ENCODE measurements around the gene MCTP2.

DNA sequence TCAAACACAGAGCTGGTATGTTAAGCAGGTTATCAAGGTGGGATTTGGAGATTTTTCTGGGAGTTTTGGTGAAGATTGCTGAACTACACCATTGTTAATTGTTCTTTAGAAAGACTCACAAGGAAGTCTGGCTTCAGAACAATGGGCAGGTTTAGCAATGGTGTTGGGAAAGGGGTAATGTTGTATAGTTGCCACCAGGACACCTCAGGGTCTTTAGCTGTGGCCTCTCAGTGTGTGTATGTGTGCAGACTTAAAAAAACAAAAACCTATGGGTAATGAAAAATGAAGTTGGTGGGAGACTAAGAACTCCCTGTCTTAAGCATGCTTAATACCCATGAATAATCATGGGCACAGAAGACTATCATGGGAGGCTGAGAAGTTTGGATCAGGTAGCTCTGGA lies 91.7 kb downstream of the MCTP2 start:
- TF ChIP-seq, protein P1, sequence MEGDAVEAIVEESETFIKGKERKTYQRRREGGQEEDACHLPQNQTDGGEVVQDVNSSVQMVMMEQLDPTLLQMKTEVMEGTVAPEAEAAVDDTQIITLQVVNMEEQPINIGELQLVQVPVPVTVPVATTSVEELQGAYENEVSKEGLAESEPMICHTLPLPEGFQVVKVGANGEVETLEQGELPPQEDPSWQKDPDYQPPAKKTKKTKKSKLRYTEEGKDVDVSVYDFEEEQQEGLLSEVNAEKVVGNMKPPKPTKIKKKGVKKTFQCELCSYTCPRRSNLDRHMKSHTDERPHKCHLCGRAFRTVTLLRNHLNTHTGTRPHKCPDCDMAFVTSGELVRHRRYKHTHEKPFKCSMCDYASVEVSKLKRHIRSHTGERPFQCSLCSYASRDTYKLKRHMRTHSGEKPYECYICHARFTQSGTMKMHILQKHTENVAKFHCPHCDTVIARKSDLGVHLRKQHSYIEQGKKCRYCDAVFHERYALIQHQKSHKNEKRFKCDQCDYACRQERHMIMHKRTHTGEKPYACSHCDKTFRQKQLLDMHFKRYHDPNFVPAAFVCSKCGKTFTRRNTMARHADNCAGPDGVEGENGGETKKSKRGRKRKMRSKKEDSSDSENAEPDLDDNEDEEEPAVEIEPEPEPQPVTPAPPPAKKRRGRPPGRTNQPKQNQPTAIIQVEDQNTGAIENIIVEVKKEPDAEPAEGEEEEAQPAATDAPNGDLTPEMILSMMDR (IDR thresholded peaks at IDR 0.05 in 4 of 5, conservative IDR thresholded peaks at IDR 0.05 in 1 of 5), result no peak
- TF ChIP-seq POLR2A (IDR thresholded peaks at IDR 0.05), result no peak

Measured in gastrocnemius medialis (tissue), 4 donors.